ENCODE data around the gene EPB41L3. TPM values are rescaled to one million over a fixed set of nuclear protein-coding genes. Genes with fewer than 3 reads are reported as not detected.

The EPB41L3 gene
- total RNA-seq, 2 donors from 2014 or later: 12.6 to 22.5 TPM

GRCh38 chr18:5424903-5425664 lies 118.7 kb downstream of the EPB41L3 start:
- no peaks in the 10 kb centered on the region for H3K4me1 ChIP-seq
- H3K27me3 ChIP-seq: no peaks in the 10 kb centered on the region
- no peak overlapping the region for H3K4me3 ChIP-seq
- DNase-seq (ENCODE audit: low spot score): no peak
- H3K9me3 ChIP-seq: no peaks in the 10 kb centered on the region
- peak in 1 of 2 donors; percentile 55 for TF ChIP-seq CTCF (IDR thresholded peaks at IDR 0.05)
- no peak overlapping the region for H3K27ac ChIP-seq
- no peaks in the 10 kb centered on the region for H3K36me3 ChIP-seq

GRCh38 chr18:5422626-5423025 lies 121.2 kb downstream of the EPB41L3 start:
- Histone ChIP-seq H3K9me3 (no peaks in the 10 kb centered on the region), H3K36me3 (no peaks in the 10 kb centered on the region), H3K27me3 (no peaks in the 10 kb centered on the region), H3K4me3 (no peak overlapping the region), H3K27ac (no peak overlapping the region), H3K4me1 (no peaks in the 10 kb centered on the region)
- no peak for TF ChIP-seq CTCF (IDR thresholded peaks at IDR 0.05)
- DNase-seq (ENCODE audit: low spot score): no peak

- Histone ChIP-seq H3K4me3 (no peak overlapping the region), H3K27ac (no peak overlapping the region), H3K27me3 (no peaks in the 10 kb centered on the region), H3K4me1 (no peaks in the 10 kb centered on the region), H3K36me3 (no peaks in the 10 kb centered on the region), H3K9me3 (no peaks in the 10 kb centered on the region)
- TF ChIP-seq CTCF (IDR thresholded peaks at IDR 0.05): no peak
- no peak for DNase-seq (ENCODE audit: low spot score)
Observed at GRCh38 chr18:5421981-5422380, 121.8 kb downstream of the EPB41L3 start.

- no peaks in the 10 kb centered on the region for H3K27me3 ChIP-seq
- no peaks in the 10 kb centered on the region for H3K9me3 ChIP-seq
- no peak overlapping the region for H3K4me3 ChIP-seq
- H3K4me1 ChIP-seq: no peaks in the 10 kb centered on the region
- TF ChIP-seq CTCF (IDR thresholded peaks at IDR 0.05): no peak
- no peak overlapping the region for H3K27ac ChIP-seq
- peak; percentile 65 for DNase-seq (ENCODE audit: low spot score)
- no peaks in the 10 kb centered on the region for H3K36me3 ChIP-seq
Observed at GRCh38 chr18:5420906-5421305, 122.9 kb downstream of the EPB41L3 start.

GRCh38 chr18:5419601-5420000 lies 124.2 kb downstream of the EPB41L3 start:
- H3K27ac ChIP-seq: no peak overlapping the region
- H3K4me3 ChIP-seq: no peak overlapping the region
- no peaks in the 10 kb centered on the region for H3K9me3 ChIP-seq
- H3K4me1 ChIP-seq: no peaks in the 10 kb centered on the region
- no peaks in the 10 kb centered on the region for H3K27me3 ChIP-seq
- no peaks in the 10 kb centered on the region for H3K36me3 ChIP-seq
- no peak for DNase-seq (ENCODE audit: low spot score)
- TF ChIP-seq CTCF (IDR thresholded peaks at IDR 0.05): no peak

GRCh38 chr18:5419030-5419429 lies 124.8 kb downstream of the EPB41L3 start:
- Histone ChIP-seq H3K36me3 (no peaks in the 10 kb centered on the region), H3K9me3 (no peaks in the 10 kb centered on the region), H3K27me3 (no peaks in the 10 kb centered on the region), H3K4me3 (no peak overlapping the region), H3K27ac (no peak overlapping the region), H3K4me1 (no peaks in the 10 kb centered on the region)
- DNase-seq (ENCODE audit: low spot score): no peak
- no peak for TF ChIP-seq CTCF (IDR thresholded peaks at IDR 0.05)
